Natural killer cell (primary cell): ENCODE results near the gene CABLES1. TPM values are rescaled to one million over a fixed set of nuclear protein-coding genes. Genes with fewer than 3 reads are reported as not detected.
A peak's percentile ranks its signal among the peaks of the same experiment; 100 is the strongest.

Experiments used
- ATAC-seq, 3 donors: fragments of 150-1000 bp in 2 of 3; fragments of 200-7000 bp in 1 of 3; cut with Tn5 transposase; 1 replicate in 1 of 3; 2 replicates in 2 of 3; pipeline ENCODE4 v1.10.0; 2021; ENCODE audit warnings: mild to moderate bottlenecking in 2 of 3, moderate library complexity in 2 of 3
- DNase-seq, 2 donors: peaks; one replicate each; pipeline versions ENCODE4 v3.0.0 to v3.0.0-alpha.2; 2013 to 2021; ENCODE audit warnings: mixed read lengths in 1 of 2
- H3K27ac ChIP-seq: one replicate; pipeline ENCODE4 v1.5.1; 2013; ENCODE audit warnings: mild to moderate bottlenecking, low read length
- H3K27me3 ChIP-seq: one replicate; pipeline ENCODE4 v1.6.1; 2013; ENCODE audit warnings: low read length; ENCODE audit not compliant: control insufficient read depth, insufficient read depth
- H3K36me3 ChIP-seq: one replicate; pipeline ENCODE4 v1.6.1; 2013; ENCODE audit warnings: low read length; ENCODE audit not compliant: control insufficient read depth, insufficient read depth
- H3K4me1 ChIP-seq: one replicate; pipeline ENCODE4 v1.6.1; 2013; ENCODE audit warnings: low read length; ENCODE audit not compliant: control insufficient read depth, insufficient read depth
- H3K4me3 ChIP-seq: one replicate; pipeline ENCODE4 v1.5.1; 2013; ENCODE audit warnings: low read length
- H3K9me3 ChIP-seq: one replicate; pipeline ENCODE4 v1.6.1; 2013; ENCODE audit warnings: low read length; ENCODE audit not compliant: control insufficient read depth, insufficient read depth
- H3K27ac Mint-ChIP-seq, 2 donors: one replicate each; pipeline ENCODE4 v1.8.0; 2022; ENCODE audit warnings: mild to moderate bottlenecking in 2 of 2, mixed read lengths in 2 of 2, moderate library complexity in 1 of 2
- H3K27me3 Mint-ChIP-seq, 2 donors: one replicate each; pipeline ENCODE4 v1.8.0; 2022; ENCODE audit warnings: low read depth in 2 of 2, mixed read lengths in 2 of 2
- H3K36me3 Mint-ChIP-seq: one replicate; pipeline ENCODE4 v1.8.0; 2022; ENCODE audit warnings: mixed read lengths
- H3K4me1 Mint-ChIP-seq, 2 donors: one replicate each; pipeline ENCODE4 v1.8.0; 2022; ENCODE audit warnings: mixed read lengths in 2 of 2
- H3K4me3 Mint-ChIP-seq: one replicate; pipeline ENCODE4 v1.8.0; 2022; ENCODE audit warnings: mild to moderate bottlenecking, moderate library complexity, mixed read lengths
- H3K9me3 Mint-ChIP-seq, 2 donors: one replicate each; pipeline ENCODE4 v1.8.0; 2022; ENCODE audit warnings: mixed read lengths in 2 of 2
- CTCF ChIP-seq: fragments of 200-600 bp; IDR thresholded peaks from one replicate; pipeline ENCODE4 v1.8.0; 2022; ENCODE audit warnings: antibody characterized with exemption
- WGBS: methylation state at CpG from one replicate; pipeline ENCODE4 v1.1.7; 2013; ENCODE audit warnings: missing lambda C conversion rate; ENCODE audit not compliant: insufficient coverage; 5-methylcytosine and 5-hydroxymethylcytosine counted together
- intact Hi-C: fragments of 100-400 bp; cut with micrococcal nuclease; formaldehyde crosslinking; loops from one replicate; pipeline ENCODE4 v1.14.2; 2022
- total RNA-seq, 4 donors: library from RNA; stranded (reverse); fragments of 120-200 nt in 1 of 4; gene quantifications; one replicate each; pipeline versions ENCODE4 v1.2.3 to v1.2.4, GENCODE V29; 2013 to 2022

Gene CABLES1
- total RNA-seq, 3 donors from 2014 or later (not counting 1 experiment from before 2014, with no cell fraction given): 1.3 to 2.2 (median 1.8) TPM

- no peaks in the 10 kb centered on the region for H3K9me3 Mint-ChIP-seq
- Histone ChIP-seq H3K36me3 (no peaks in the 10 kb centered on the region), H3K4me1 (peaks cover 3% of the 10 kb centered on the region), H3K9me3 (no peaks in the 10 kb centered on the region), H3K27me3 (peaks cover 3% of the 10 kb centered on the region), H3K4me3 (no peak overlapping the region), H3K27ac (no peak overlapping the region)
- no peak overlapping the region for H3K27ac Mint-ChIP-seq
- H3K4me1 Mint-ChIP-seq: peaks cover 0 to 7% of the 10 kb centered on the region in 2 donors
- no peak for TF ChIP-seq CTCF
- intact Hi-C loops: no loop called here
- H3K4me3 Mint-ChIP-seq: no peak overlapping the region
- no peak for ATAC-seq
- H3K27me3 Mint-ChIP-seq: peaks cover 3 to 5% of the 10 kb centered on the region in 2 donors
- H3K36me3 Mint-ChIP-seq: no peaks in the 10 kb centered on the region
- DNase-seq: no peak
- 91% methylated on average over 6 of the region's 6 CpGs for WGBS
Measured at GRCh38 chr18:23127090-23127489, 8.2 kb upstream of the CABLES1 start.

- no peak for ATAC-seq
- 81% methylated on average over 7 of the region's 8 CpGs for WGBS
- Histone ChIP-seq H3K36me3 (no peaks in the 10 kb centered on the region), H3K4me3 (no peak overlapping the region), H3K9me3 (no peaks in the 10 kb centered on the region), H3K27ac (no peak overlapping the region), H3K27me3 (peaks cover 9% of the 10 kb centered on the region), H3K4me1 (peaks cover 9% of the 10 kb centered on the region)
- Mint-ChIP-seq H3K4me3 (no peak overlapping the region), H3K27me3 (peaks cover 14 to 16% of the 10 kb centered on the region in 2 donors), H3K9me3 (no peaks in the 10 kb centered on the region), H3K36me3 (no peaks in the 10 kb centered on the region), H3K4me1 (peaks cover 4 to 12% of the 10 kb centered on the region in 2 donors), H3K27ac (no peak overlapping the region)
- intact Hi-C loops: loop anchor here (5.0 kb wide), 4 partner anchors 97 to 248 kb away; no protein-coding TSS in a partner anchor
- no peak for DNase-seq
- no peak for TF ChIP-seq CTCF
Measured at GRCh38 chr18:23129355-23130002, 5.8 kb upstream of the CABLES1 start.

- no peaks in the 10 kb centered on the region for H3K36me3 ChIP-seq
- WGBS: 0% methylated on average over 4 of the region's 8 CpGs
- TF ChIP-seq CTCF: peak; percentile 90
- H3K4me3 ChIP-seq: no peak overlapping the region
- DNase-seq: peak; percentile 32 to 88
- H3K27me3 Mint-ChIP-seq: peaks cover 21 to 23% of the 10 kb centered on the region in 2 donors
- no peaks in the 10 kb centered on the region for H3K9me3 ChIP-seq
- H3K9me3 Mint-ChIP-seq: no peaks in the 10 kb centered on the region
- intact Hi-C loops: loop anchor here (1.0 to 5.0 kb wide), 6 partner anchors 100 to 279 kb away; no protein-coding TSS in a partner anchor
- H3K4me1 ChIP-seq: peaks cover 24% of the 10 kb centered on the region
- peak overlapping the region; percentile 37 for H3K4me3 Mint-ChIP-seq
- H3K27me3 ChIP-seq: peaks cover 22% of the 10 kb centered on the region
- no peak overlapping the region for H3K27ac ChIP-seq
- no peaks in the 10 kb centered on the region for H3K36me3 Mint-ChIP-seq
- peak; percentile 60 to 68 (median 64) for ATAC-seq
- H3K27ac Mint-ChIP-seq: no peak overlapping the region
- H3K4me1 Mint-ChIP-seq: peaks cover 12 to 15% of the 10 kb centered on the region in 2 donors
Measured at GRCh38 chr18:23131693-23132319, 3.5 kb upstream of the CABLES1 start.
